ENCODE data around the gene MBTPS1.

DNA sequence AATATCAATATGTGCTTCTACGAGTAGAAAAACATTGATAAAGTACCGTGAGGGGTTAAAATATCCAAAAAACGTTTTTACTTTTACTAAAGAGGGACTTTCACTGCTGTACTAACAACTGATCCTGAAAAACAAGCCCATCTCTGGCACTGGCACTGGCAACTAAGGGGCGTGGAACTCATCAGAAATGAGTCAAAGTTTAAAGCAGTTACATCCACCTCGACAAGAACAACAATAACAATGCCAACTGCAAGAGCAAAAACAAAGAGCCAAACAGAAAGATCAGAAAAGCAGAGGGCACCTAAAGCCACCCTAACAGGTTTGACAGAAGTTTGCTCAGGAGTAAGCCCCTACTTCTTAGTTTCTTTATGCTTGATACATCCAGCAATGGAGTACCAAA lies 13.1 kb downstream of the MBTPS1 start:
- TF ChIP-seq, protein P1, sequence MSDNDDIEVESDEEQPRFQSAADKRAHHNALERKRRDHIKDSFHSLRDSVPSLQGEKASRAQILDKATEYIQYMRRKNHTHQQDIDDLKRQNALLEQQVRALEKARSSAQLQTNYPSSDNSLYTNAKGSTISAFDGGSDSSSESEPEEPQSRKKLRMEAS (IDR thresholded peaks at IDR 0.05; ENCODE audit: low read depth, low read length): no peak
- TF ChIP-seq, protein P2, sequence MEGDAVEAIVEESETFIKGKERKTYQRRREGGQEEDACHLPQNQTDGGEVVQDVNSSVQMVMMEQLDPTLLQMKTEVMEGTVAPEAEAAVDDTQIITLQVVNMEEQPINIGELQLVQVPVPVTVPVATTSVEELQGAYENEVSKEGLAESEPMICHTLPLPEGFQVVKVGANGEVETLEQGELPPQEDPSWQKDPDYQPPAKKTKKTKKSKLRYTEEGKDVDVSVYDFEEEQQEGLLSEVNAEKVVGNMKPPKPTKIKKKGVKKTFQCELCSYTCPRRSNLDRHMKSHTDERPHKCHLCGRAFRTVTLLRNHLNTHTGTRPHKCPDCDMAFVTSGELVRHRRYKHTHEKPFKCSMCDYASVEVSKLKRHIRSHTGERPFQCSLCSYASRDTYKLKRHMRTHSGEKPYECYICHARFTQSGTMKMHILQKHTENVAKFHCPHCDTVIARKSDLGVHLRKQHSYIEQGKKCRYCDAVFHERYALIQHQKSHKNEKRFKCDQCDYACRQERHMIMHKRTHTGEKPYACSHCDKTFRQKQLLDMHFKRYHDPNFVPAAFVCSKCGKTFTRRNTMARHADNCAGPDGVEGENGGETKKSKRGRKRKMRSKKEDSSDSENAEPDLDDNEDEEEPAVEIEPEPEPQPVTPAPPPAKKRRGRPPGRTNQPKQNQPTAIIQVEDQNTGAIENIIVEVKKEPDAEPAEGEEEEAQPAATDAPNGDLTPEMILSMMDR (IDR thresholded peaks at IDR 0.05; ENCODE audit: low read depth, low read length): no peak
- TF ChIP-seq POLR2A (IDR thresholded peaks at IDR 0.05; ENCODE audit: extremely low read depth, insufficient read length) (no peak), MYC (IDR thresholded peaks at IDR 0.05; ENCODE audit: low read depth, low read length) (no peak)
